Cardiac septum (tissue), 1 donor: Measurements from ENCODE around the gene ATP6V1C2. TPM values are rescaled to one million over a fixed set of nuclear protein-coding genes. Genes with fewer than 3 reads are reported as not detected.
"Not testable (repeated sequence)": the region's sequence is repeated elsewhere in the genome, so short reads cannot be mapped to it uniquely, and the experiment has no call there.

Experiments used
- DNase-seq: peaks from one replicate; pipeline ENCODE4 v3.0.0-alpha.2; 2020; ENCODE audit warnings: low spot score
- intact Hi-C: fragments of 100-400 bp; cut with DNase I; formaldehyde crosslinking; loops from one replicate; pipeline ENCODE4 v1.14.0; 2022
- total RNA-seq: library from RNA; stranded (reverse); fragmentation: NEBNext Ultra II Directional; extraction: Animal tissue kit (Norgen Biotek cat#: 25700); gene quantifications from one replicate; pipeline ENCODE4 v1.2.1, GENCODE V29; 2021
- donor health status: DM: no; HTN: no; CAD: no.

The ATP6V1C2 gene
- total RNA-seq, 1 donor from 2014 or later = 0.24 TPM

DNA sequence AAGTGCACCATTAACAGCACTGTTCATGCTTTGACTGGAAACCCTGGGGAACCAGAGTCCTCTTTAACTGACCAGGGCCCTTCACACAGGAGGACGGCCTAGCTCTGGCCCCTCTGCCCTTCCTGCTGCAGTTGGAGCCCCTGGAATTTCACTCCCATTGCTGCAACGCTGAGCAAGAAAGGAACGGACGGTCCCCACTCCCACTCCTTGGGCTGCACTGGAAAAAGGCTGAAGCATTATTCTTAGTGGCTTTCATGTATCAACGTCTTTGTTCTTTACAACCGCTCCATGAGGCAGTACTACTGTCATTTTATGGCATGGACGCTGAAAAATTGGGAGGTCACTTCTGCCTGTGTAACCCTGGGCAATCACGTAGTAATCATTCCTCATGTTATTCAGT lies 81.2 kb downstream of the ATP6V1C2 start:
- DNase-seq = no peak
- intact Hi-C loops = no loop called here

DNA sequence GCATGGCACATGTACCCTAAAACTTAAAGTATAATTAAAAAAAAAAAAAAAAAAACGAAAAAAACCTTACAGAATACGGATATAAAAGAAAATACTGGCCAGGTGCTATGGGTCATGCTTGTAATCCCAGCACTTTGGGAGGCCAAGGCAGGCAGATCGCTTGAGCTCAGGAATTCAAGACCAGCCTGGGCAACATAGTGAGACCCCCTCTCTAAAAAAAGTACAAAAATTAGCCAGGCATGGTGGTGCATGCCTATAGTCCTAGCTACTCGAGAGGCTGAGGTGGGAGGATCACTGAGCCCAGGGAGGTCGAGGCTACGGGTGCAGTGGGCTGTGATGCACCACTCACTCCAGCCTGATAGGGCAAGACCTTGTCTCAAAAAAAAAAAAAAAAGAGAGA lies 84.6 kb downstream of the ATP6V1C2 start:
- intact Hi-C loops, DNase-seq: not testable (repeated sequence)

- intact Hi-C loops = no loop called here
- DNase-seq = no peak
These were observed 85.1 kb downstream of the ATP6V1C2 start for GRCh38 chr2:10806543-10806942.

GRCh38 chr2:10810202-10811161 lies 89.1 kb downstream of the ATP6V1C2 start:
- no peak for DNase-seq
- intact Hi-C loops = loop anchor here (5.0 kb wide), 1 partner anchor 118 kb away; no protein-coding TSS in a partner anchor

DNA sequence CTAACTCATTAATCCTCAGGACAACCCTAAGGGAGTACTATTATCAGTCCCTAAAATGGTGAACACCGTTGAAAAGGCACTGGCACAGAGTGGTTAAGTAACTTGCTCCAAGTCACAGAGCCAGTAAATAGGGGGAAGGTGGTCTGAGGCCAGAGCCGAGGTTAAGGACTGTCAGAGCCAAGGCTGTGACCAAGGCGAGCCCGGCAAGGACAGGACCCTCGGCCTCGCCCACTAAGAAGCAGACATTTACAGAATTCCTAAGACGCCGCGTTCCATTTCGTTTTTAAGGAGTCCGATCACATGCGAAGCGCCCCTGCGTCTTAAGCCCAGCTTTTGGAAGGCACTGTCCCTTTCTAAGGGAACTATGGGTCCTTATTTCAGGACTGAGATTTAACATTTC lies 90.1 kb downstream of the ATP6V1C2 start:
- intact Hi-C loops = loop anchor here (5.0 kb wide), 1 partner anchor 119 kb away; no protein-coding TSS in a partner anchor
- DNase-seq = no peak

DNA sequence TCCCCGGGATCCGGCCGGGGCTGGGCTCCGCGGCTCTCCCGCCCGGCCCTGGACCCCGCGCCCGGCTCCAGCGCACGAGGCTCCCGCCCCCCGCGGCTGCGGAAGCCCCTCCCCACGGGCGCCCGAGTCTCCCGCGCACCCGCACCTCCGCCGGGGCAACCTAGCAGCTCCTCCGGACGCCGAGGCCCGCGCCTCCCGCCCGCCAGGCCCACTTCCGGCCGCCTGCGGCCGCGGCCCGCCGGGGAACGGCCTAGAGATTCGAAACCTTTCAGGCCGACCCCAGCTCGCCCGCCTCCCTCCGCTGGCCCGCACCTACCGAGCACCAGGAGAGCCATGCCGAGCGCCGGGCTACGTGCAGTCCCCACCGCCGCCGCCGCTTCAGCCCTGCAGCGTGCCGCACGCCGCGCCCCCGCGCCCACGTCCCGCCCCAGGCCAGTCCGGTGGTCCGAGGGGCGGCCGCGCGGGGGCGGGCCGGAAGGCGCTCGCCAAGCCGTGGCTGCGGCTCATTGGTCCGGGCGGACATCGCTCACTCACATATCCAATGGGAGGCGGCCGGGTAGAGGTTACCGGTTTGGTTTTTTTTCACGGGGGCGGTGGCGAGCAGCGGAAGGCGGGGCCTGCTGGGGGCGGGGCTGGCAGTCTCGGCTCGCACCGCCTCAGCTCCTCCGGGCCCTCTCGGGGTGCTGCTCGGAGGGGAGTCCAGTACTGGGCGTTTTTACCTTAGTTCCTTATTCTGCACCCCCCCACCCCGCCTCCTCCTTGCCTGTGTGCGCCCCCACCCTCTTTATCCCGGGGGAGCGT lies 91.1 kb downstream of the ATP6V1C2 start, which contains the start of gene PDIA6:
Gene PDIA6 (minus strand): TSS at position 424 of the 801 bp plus-strand sequence. CDS start 89 bp downstream, at position 335.
- peak; percentile 98 for DNase-seq
- intact Hi-C loops = loop anchor here (5.0 kb wide), 1 partner anchor 120 kb away; no protein-coding TSS in a partner anchor

- intact Hi-C loops = loop anchor here (5.0 kb wide), 1 partner anchor 121 kb away; no protein-coding TSS in a partner anchor
- not testable (repeated sequence) for DNase-seq
These were observed 92.0 kb downstream of the ATP6V1C2 start for GRCh38 chr2:10813163-10814138.

GRCh38 chr2:10814142-10814541 lies 92.7 kb downstream of the ATP6V1C2 start:
- intact Hi-C loops = loop anchor here (5.0 kb wide), 1 partner anchor 122 kb away; no protein-coding TSS in a partner anchor

DNA sequence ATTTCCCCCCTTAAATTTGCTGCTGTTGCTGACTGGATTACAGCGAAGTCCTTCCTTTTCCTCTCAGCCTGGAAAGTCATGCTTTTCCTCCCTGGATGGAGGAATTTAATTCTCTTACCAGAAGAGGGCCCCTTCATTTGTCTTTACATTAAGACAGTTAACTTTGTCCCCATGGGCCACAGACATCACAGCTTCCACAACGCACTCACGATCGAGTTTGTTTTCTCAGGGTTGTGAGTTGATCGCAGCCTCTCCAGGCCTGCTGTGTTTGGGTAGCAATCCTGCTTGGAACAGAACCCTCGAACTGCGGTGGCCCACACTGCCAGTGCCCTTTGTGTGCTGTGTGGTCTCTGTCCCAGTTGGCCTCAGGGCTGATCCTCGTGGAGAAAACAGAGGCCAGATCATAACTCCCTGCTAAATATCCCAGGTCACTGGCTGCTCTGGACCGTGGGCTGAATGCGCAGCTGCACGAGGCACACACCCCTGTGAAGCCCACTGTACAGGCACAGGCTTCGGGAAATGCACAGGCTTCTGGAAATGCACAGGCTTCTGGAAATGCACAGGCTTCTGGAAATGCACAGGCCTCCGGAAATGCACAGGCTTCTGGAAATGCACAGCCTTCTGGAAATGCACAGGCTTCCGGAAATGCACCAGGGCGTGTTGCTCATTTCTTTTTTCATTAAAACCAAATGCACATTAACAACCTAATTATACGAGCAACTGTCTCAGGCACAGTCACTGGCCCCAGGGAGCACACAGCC lies 93.3 kb downstream of the ATP6V1C2 start:
- intact Hi-C loops = loop anchor here (5.0 kb wide), 1 partner anchor 122 kb away; no protein-coding TSS in a partner anchor
- DNase-seq = no peak

More at GRCh38 chr2:10814142-10814541, 92.7 kb downstream of the ATP6V1C2 start:
- DNase-seq = no peak

GRCh38 chr2:10817413-10817812 lies 96.0 kb downstream of the ATP6V1C2 start:
- intact Hi-C loops = no loop called here
- DNase-seq = no peak

DNA sequence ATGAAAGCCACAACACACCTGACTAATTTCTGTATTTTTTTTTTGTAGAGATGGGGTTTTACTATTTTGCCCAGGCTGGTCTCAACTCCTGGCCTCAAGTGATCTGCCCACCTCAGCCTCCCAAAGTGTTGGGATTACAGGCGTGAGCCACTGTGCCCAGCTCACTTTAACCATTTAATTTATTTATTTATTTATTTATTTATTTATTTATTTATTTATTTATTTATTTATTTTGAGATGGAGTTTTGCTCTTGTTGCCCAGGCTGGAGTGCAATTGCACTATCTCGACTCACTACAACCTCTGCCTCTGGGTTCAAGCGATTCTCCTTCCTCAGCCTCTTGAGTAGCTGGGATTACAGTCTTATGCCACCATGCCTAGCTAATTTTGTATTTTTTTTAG lies 96.9 kb downstream of the ATP6V1C2 start:
- DNase-seq, intact Hi-C loops: not testable (repeated sequence)

GRCh38 chr2:10818984-10819383 lies 97.6 kb downstream of the ATP6V1C2 start:
- intact Hi-C loops = no loop called here
- DNase-seq = no peak

- intact Hi-C loops = no loop called here
- no peak for DNase-seq
These were observed 98.4 kb downstream of the ATP6V1C2 start for GRCh38 chr2:10819714-10820314.

DNA sequence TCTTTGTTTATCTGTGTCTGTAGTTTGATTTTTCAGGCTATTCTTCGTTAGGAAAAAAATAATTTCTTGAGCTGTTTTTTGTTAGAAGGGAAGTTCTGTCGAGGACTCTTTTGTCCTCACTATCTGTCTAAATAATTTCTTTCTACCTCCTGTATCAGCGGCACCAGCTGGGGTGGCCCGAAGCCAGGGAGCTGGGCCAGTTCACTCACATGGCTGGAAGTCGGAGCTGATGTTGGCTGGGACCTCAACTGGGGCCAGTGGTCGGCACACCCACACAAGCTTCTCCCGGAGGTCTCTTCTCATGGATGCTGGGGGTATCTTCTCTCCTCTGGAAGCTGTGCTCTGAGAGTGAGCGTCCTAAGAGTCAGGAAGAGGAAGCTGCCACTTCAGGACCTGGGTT lies 99.1 kb downstream of the ATP6V1C2 start:
- no peak for DNase-seq
- intact Hi-C loops = no loop called here

- intact Hi-C loops = no loop called here
- DNase-seq = no peak
These were observed 99.7 kb downstream of the ATP6V1C2 start for GRCh38 chr2:10820978-10821695.

DNA sequence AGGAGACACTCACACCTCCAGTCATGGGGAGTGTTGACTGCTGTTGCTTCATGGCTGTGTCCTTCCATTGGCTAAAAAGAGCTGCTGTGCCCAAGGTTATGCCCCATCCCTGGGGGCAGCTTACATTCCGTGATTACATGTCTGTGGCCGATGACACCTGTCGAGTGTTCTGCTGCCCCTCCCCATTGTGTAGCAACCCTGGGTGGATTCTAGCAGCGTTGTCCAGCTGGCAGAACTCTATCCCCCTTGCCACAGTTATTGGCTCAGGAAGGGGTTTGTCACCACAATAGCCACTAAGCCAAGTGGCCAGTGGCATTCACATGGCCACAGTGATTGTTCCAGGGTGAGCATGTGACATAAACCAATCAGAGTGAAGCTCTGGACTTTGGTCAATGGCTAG lies 102.8 kb downstream of the ATP6V1C2 start:
- DNase-seq = no peak
- intact Hi-C loops = no loop called here

- intact Hi-C loops = no loop called here
These were observed 104.6 kb downstream of the ATP6V1C2 start for GRCh38 chr2:10826026-10826425.

More at GRCh38 chr2:10826026-10826425, 104.6 kb downstream of the ATP6V1C2 start:
- no peak for DNase-seq
